Measurements from ENCODE around the gene EFL1.

DNA sequence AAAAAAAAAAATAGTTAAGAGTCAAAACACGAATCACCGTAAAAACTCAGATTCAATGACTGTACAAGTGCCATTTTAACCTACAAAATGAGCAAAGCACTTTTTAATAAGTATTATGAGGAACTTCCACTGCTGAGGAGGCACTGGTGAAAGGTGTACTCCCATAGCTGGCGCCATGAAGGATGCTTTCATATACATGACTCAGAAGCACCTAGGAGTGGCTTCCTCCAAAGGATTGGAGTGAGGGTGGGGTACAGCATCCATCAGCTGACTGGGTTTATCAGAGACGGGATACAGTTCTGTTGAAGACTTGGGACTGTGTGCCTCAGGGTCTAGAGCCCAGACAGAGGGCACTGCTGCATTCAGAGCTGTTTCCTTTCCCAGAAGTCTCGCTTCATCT, 155.9 kb downstream of the EFL1 start:
- TF ChIP-seq, protein P1, sequence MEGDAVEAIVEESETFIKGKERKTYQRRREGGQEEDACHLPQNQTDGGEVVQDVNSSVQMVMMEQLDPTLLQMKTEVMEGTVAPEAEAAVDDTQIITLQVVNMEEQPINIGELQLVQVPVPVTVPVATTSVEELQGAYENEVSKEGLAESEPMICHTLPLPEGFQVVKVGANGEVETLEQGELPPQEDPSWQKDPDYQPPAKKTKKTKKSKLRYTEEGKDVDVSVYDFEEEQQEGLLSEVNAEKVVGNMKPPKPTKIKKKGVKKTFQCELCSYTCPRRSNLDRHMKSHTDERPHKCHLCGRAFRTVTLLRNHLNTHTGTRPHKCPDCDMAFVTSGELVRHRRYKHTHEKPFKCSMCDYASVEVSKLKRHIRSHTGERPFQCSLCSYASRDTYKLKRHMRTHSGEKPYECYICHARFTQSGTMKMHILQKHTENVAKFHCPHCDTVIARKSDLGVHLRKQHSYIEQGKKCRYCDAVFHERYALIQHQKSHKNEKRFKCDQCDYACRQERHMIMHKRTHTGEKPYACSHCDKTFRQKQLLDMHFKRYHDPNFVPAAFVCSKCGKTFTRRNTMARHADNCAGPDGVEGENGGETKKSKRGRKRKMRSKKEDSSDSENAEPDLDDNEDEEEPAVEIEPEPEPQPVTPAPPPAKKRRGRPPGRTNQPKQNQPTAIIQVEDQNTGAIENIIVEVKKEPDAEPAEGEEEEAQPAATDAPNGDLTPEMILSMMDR (IDR thresholded peaks at IDR 0.05; ENCODE audit: control extremely low read depth in 1 of 3, insufficient read depth in 1 of 3, low read depth in 1 of 3, low read length in 3 of 3) = no peak
- TF ChIP-seq EZH2 (IDR thresholded peaks at IDR 0.05; ENCODE audit: low read depth, low read length, severe bottlenecking) (no peak), POLR2AphosphoS5 (IDR thresholded peaks at IDR 0.05; ENCODE audit: low read depth, low read length) (no peak)
